HG02943 (cell line): ENCODE results near the gene NDFIP1.

ENCODE experiments used
- ATAC-seq: cut with Tn5 transposase; IDR thresholded peaks from one replicate; pipeline ENCODE4 v1.9.1; 2021; ENCODE audit warnings: mild to moderate bottlenecking, low read depth, moderate library complexity; ENCODE audit not compliant: unreplicated experiment

Gene NDFIP1

GRCh38 chr5:142091012-142091411 is 17.6 kb upstream of the NDFIP1 start:
- ATAC-seq: no peak

GRCh38 chr5:142091922-142092321 is 16.7 kb upstream of the NDFIP1 start:
- ATAC-seq: no peak

- no peak for ATAC-seq
Measured at GRCh38 chr5:142095035-142095434, 13.5 kb upstream of the NDFIP1 start.

- no peak for ATAC-seq
Measured at GRCh38 chr5:142095651-142096330, 12.8 kb upstream of the NDFIP1 start.

- ATAC-seq: no peak
Measured at GRCh38 chr5:142096382-142096781, 12.2 kb upstream of the NDFIP1 start.

- no peak for ATAC-seq
Measured at GRCh38 chr5:142097681-142098080, 10.9 kb upstream of the NDFIP1 start.

GRCh38 chr5:142098275-142098674 is 10.3 kb upstream of the NDFIP1 start:
- no peak for ATAC-seq

- ATAC-seq: no peak
Measured at GRCh38 chr5:142098931-142099330, 9.6 kb upstream of the NDFIP1 start.

- no peak for ATAC-seq
Measured at GRCh38 chr5:142100307-142100706, 8.3 kb upstream of the NDFIP1 start.

- no peak for ATAC-seq
Measured at GRCh38 chr5:142102980-142103740, 5.4 kb upstream of the NDFIP1 start.

GRCh38 chr5:142104491-142104890 is 4.1 kb upstream of the NDFIP1 start:
- ATAC-seq: no peak

GRCh38 chr5:142106061-142106460 is 2.5 kb upstream of the NDFIP1 start:
- no peak for ATAC-seq

- no peak for ATAC-seq
Measured at GRCh38 chr5:142107036-142107735, 1.4 kb upstream of the NDFIP1 start.

- no peak for ATAC-seq
Measured at GRCh38 chr5:142107736-142108431, 695 bp upstream of the NDFIP1 start.

GRCh38 chr5:142109331-142110045 is 909 bp downstream of the NDFIP1 start:
- ATAC-seq: no peak

- no peak for ATAC-seq
Measured at GRCh38 chr5:142110046-142110531, 1.5 kb downstream of the NDFIP1 start.

GRCh38 chr5:142110988-142111687 is 2.6 kb downstream of the NDFIP1 start:
- ATAC-seq: no peak

GRCh38 chr5:142114687-142115086 is 6.1 kb downstream of the NDFIP1 start:
- no peak for ATAC-seq

GRCh38 chr5:142115937-142116614 is 7.5 kb downstream of the NDFIP1 start:
- no peak for ATAC-seq
